NB4 (cell line): ENCODE measurements around the gene DDX41.
A peak's percentile ranks its signal among the peaks of the same experiment; 100 is the strongest.

Experiments used
- CTCF ChIP-seq: IDR thresholded peaks from one replicate; pipeline ENCODE4 v1.5.1; 2012; ENCODE audit warnings: low read depth, low read length
- MAX ChIP-seq: IDR thresholded peaks from 2 replicates; pipeline ENCODE4 v1.6.1; 2011; ENCODE audit warnings: low read depth, low read length
- MYC ChIP-seq: IDR thresholded peaks from 2 replicates; pipeline ENCODE4 v1.6.1; 2011; ENCODE audit warnings: low read depth, low read length
- POLR2A ChIP-seq: IDR thresholded peaks from 2 replicates; pipeline ENCODE4 v1.6.1; 2011; ENCODE audit warnings: mild to moderate bottlenecking; ENCODE audit not compliant: insufficient read length; ENCODE audit errors: extremely low read depth

GRCh38 chr5:177507165-177507564 lies 9.6 kb downstream of the DDX41 start:
- TF ChIP-seq CTCF (peak; percentile 50), POLR2A (no peak), MAX (no peak), MYC (no peak)
